ENCODE data around the gene OR6C2.

DNA sequence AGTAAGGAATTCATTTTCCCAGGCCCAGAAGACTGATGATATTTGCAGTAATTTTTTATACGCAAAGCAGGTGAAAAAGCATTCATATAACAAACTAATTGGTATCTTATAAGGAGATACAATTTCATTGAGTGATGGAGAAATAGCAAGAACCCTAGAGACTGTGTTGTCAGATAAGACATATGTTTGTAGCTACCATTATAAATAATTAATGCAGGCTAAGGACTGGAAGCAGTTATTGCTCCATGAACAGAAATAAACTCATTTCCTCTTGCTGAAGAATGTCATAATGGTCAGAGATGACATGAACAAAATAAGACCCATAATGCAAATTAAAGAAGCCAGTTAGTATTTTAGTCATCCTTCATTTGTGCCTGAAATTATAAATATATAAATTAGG is 1.5 kb downstream of the OR6C2 start:
- TF ChIP-seq, protein P1, sequence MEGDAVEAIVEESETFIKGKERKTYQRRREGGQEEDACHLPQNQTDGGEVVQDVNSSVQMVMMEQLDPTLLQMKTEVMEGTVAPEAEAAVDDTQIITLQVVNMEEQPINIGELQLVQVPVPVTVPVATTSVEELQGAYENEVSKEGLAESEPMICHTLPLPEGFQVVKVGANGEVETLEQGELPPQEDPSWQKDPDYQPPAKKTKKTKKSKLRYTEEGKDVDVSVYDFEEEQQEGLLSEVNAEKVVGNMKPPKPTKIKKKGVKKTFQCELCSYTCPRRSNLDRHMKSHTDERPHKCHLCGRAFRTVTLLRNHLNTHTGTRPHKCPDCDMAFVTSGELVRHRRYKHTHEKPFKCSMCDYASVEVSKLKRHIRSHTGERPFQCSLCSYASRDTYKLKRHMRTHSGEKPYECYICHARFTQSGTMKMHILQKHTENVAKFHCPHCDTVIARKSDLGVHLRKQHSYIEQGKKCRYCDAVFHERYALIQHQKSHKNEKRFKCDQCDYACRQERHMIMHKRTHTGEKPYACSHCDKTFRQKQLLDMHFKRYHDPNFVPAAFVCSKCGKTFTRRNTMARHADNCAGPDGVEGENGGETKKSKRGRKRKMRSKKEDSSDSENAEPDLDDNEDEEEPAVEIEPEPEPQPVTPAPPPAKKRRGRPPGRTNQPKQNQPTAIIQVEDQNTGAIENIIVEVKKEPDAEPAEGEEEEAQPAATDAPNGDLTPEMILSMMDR (IDR thresholded peaks at IDR 0.05; ENCODE audit: low read length) = no peak
- no peak for TF ChIP-seq EZH2 (IDR thresholded peaks at IDR 0.05; ENCODE audit: borderline replicate concordance, low read length)

All from OCI-LY1 (cell line).